Central memory CD8-positive, alpha-beta T cell (primary cell): Measurements from ENCODE around the gene SNX14.

ENCODE experiments used
- ATAC-seq: fragments of 150-1000 bp; cut with Tn5 transposase; replicated peaks from 2 replicates; pipeline ENCODE4 v1.10.0; 2022; ENCODE audit warnings: mild to moderate bottlenecking, moderate FRiP score, moderate number of reproducible peaks; ENCODE audit not compliant: poor library complexity, severe bottlenecking; ENCODE audit errors: extremely low read depth
- DNase-seq, 2 donors: peaks; one replicate each; pipeline ENCODE4 v3.0.0; 2021; ENCODE audit warnings: low spot score in 2 of 2
- H3K27ac Mint-ChIP-seq: one replicate; pipeline ENCODE4 v1.8.0; 2022; ENCODE audit warnings: low read depth, mild to moderate bottlenecking, moderate library complexity, mixed read lengths
- H3K27me3 Mint-ChIP-seq: one replicate; pipeline ENCODE4 v1.8.0; 2022; ENCODE audit warnings: mixed read lengths
- H3K36me3 Mint-ChIP-seq: one replicate; pipeline ENCODE4 v1.8.0; 2022; ENCODE audit warnings: mild to moderate bottlenecking, moderate library complexity, mixed read lengths; ENCODE audit not compliant: insufficient read depth
- H3K4me1 Mint-ChIP-seq: one replicate; pipeline ENCODE4 v1.8.0; 2022; ENCODE audit warnings: mixed read lengths
- H3K4me3 Mint-ChIP-seq: one replicate; pipeline ENCODE4 v1.8.0; 2022; ENCODE audit warnings: mild to moderate bottlenecking, moderate library complexity, mixed read lengths
- H3K9me3 Mint-ChIP-seq: one replicate; pipeline ENCODE4 v1.8.0; 2022; ENCODE audit warnings: mixed read lengths

SNX14 gene

GRCh38 chr6:85482905-85483700, 110.6 kb downstream of the SNX14 start:
- no peaks in the 10 kb centered on the region for H3K9me3 Mint-ChIP-seq
- H3K27me3 Mint-ChIP-seq: no peaks in the 10 kb centered on the region
- DNase-seq: peak; percentile 70 to 71
- peaks cover 9% of the 10 kb centered on the region for H3K36me3 Mint-ChIP-seq
- peak; percentile 70 for ATAC-seq
- no peak overlapping the region for H3K4me3 Mint-ChIP-seq
- H3K27ac Mint-ChIP-seq: no peak overlapping the region
- no peaks in the 10 kb centered on the region for H3K4me1 Mint-ChIP-seq

GRCh38 chr6:85482206-85482904, 111.3 kb downstream of the SNX14 start:
- Mint-ChIP-seq H3K36me3 (peaks cover 7% of the 10 kb centered on the region), H3K9me3 (no peaks in the 10 kb centered on the region), H3K4me1 (no peaks in the 10 kb centered on the region), H3K27ac (no peak overlapping the region), H3K27me3 (no peaks in the 10 kb centered on the region), H3K4me3 (no peak overlapping the region)
- ATAC-seq: no peak
- DNase-seq: no peak

- no peak overlapping the region for H3K4me3 Mint-ChIP-seq
- no peaks in the 10 kb centered on the region for H3K4me1 Mint-ChIP-seq
- H3K36me3 Mint-ChIP-seq: peaks cover 2% of the 10 kb centered on the region
- no peaks in the 10 kb centered on the region for H3K27me3 Mint-ChIP-seq
- H3K27ac Mint-ChIP-seq: no peak overlapping the region
- no peaks in the 10 kb centered on the region for H3K9me3 Mint-ChIP-seq
- no peak for DNase-seq
- ATAC-seq: no peak
Measured at GRCh38 chr6:85479208-85479607, 114.5 kb downstream of the SNX14 start.

- ATAC-seq (no peak), DNase-seq (no peak)
- Mint-ChIP-seq H3K36me3 (peaks cover 2% of the 10 kb centered on the region), H3K27me3 (no peaks in the 10 kb centered on the region), H3K9me3 (no peaks in the 10 kb centered on the region), H3K27ac (no peak overlapping the region), H3K4me3 (no peak overlapping the region), H3K4me1 (no peaks in the 10 kb centered on the region)
Measured at GRCh38 chr6:85476532-85476931, 117.1 kb downstream of the SNX14 start.

GRCh38 chr6:85473748-85474147, 119.9 kb downstream of the SNX14 start:
- H3K27me3 Mint-ChIP-seq: no peaks in the 10 kb centered on the region
- H3K4me3 Mint-ChIP-seq: no peak overlapping the region
- no peaks in the 10 kb centered on the region for H3K4me1 Mint-ChIP-seq
- no peak overlapping the region for H3K27ac Mint-ChIP-seq
- ATAC-seq (no peak), DNase-seq (no peak)
- no peaks in the 10 kb centered on the region for H3K9me3 Mint-ChIP-seq
- H3K36me3 Mint-ChIP-seq: peaks cover 2% of the 10 kb centered on the region

- ATAC-seq (no peak), DNase-seq (no peak)
- Mint-ChIP-seq H3K36me3 (peaks cover 4% of the 10 kb centered on the region), H3K4me3 (no peak overlapping the region), H3K27me3 (no peaks in the 10 kb centered on the region), H3K27ac (no peak overlapping the region), H3K4me1 (no peaks in the 10 kb centered on the region), H3K9me3 (no peaks in the 10 kb centered on the region)
Measured at GRCh38 chr6:85472744-85473143, 120.9 kb downstream of the SNX14 start.

GRCh38 chr6:85470023-85470410, 123.6 kb downstream of the SNX14 start:
- ATAC-seq: no peak
- Mint-ChIP-seq H3K4me3 (no peak overlapping the region), H3K9me3 (no peaks in the 10 kb centered on the region), H3K4me1 (peaks cover 14% of the 10 kb centered on the region), H3K27ac (no peak overlapping the region), H3K27me3 (no peaks in the 10 kb centered on the region), H3K36me3 (peaks cover 4% of the 10 kb centered on the region)
- DNase-seq: no peak

GRCh38 chr6:85469276-85470022, 124.2 kb downstream of the SNX14 start:
- no peaks in the 10 kb centered on the region for H3K27me3 Mint-ChIP-seq
- peaks cover 20% of the 10 kb centered on the region for H3K4me1 Mint-ChIP-seq
- no peak overlapping the region for H3K27ac Mint-ChIP-seq
- H3K4me3 Mint-ChIP-seq: no peak overlapping the region
- H3K36me3 Mint-ChIP-seq: peaks cover 4% of the 10 kb centered on the region
- no peaks in the 10 kb centered on the region for H3K9me3 Mint-ChIP-seq
- DNase-seq (no peak), ATAC-seq (no peak)

- peaks cover 4% of the 10 kb centered on the region for H3K36me3 Mint-ChIP-seq
Measured at GRCh38 chr6:85468326-85468725, 125.3 kb downstream of the SNX14 start.

GRCh38 chr6:85465762-85466161, 127.9 kb downstream of the SNX14 start:
- Mint-ChIP-seq H3K9me3 (no peaks in the 10 kb centered on the region), H3K4me1 (peaks cover 48% of the 10 kb centered on the region), H3K27me3 (no peaks in the 10 kb centered on the region), H3K27ac (peak overlapping the region; percentile 22), H3K4me3 (peak overlapping the region; percentile 3), H3K36me3 (peaks cover 2% of the 10 kb centered on the region)
- ATAC-seq (no peak), DNase-seq (no peak)

More at GRCh38 chr6:85468326-85468725, 125.3 kb downstream of the SNX14 start:
- Mint-ChIP-seq H3K27me3 (no peaks in the 10 kb centered on the region), H3K9me3 (no peaks in the 10 kb centered on the region), H3K4me1 (peaks cover 24% of the 10 kb centered on the region), H3K27ac (no peak overlapping the region), H3K4me3 (no peak overlapping the region)
- no peak for DNase-seq
- no peak for ATAC-seq

- H3K4me3 Mint-ChIP-seq: no peak overlapping the region
- no peaks in the 10 kb centered on the region for H3K9me3 Mint-ChIP-seq
- H3K36me3 Mint-ChIP-seq: peaks cover 2% of the 10 kb centered on the region
- no peak for ATAC-seq
- no peaks in the 10 kb centered on the region for H3K27me3 Mint-ChIP-seq
- no peak for DNase-seq
- peak overlapping the region; percentile 2 for H3K27ac Mint-ChIP-seq
- peaks cover 55% of the 10 kb centered on the region for H3K4me1 Mint-ChIP-seq
Measured at GRCh38 chr6:85464722-85465150, 128.9 kb downstream of the SNX14 start.

GRCh38 chr6:85464260-85464644, 129.4 kb downstream of the SNX14 start:
- Mint-ChIP-seq H3K27ac (peak overlapping the region; percentile 2), H3K4me1 (peaks cover 60% of the 10 kb centered on the region)

More at GRCh38 chr6:85464260-85464644, 129.4 kb downstream of the SNX14 start:
- DNase-seq: no peak
- no peak for ATAC-seq
- no peaks in the 10 kb centered on the region for H3K9me3 Mint-ChIP-seq
- no peaks in the 10 kb centered on the region for H3K27me3 Mint-ChIP-seq
- H3K36me3 Mint-ChIP-seq: peaks cover 2% of the 10 kb centered on the region
- no peak overlapping the region for H3K4me3 Mint-ChIP-seq
